Hematopoietic multipotent progenitor cell (in vitro differentiated cells): Measurements from ENCODE around the gene TCEAL9. TPM values are rescaled to one million over a fixed set of nuclear protein-coding genes. Genes with fewer than 3 reads are reported as not detected.
"Not testable (repeated sequence)": the region's sequence is repeated elsewhere in the genome, so short reads cannot be mapped to it uniquely, and the experiment has no call there.

ENCODE experiments used
- DNase-seq, 3 donors: peaks; one replicate each; pipeline ENCODE4 v3.0.0-alpha.2; 2011 to 2015; ENCODE audit warnings: low read depth in 2 of 3, low spot score in 2 of 3
- total RNA-seq: library from RNA; depleted of rRNA; stranded (reverse); fragments of >200 nt; gene quantifications from one replicate; pipeline ENCODE4 v1.2.3, GENCODE V29; 2012

The TCEAL9 gene
- total RNA-seq, result 4.0 TPM

GRCh38 chrX:103356130-103356798 is at the start of gene TCEAL9:
TSS of gene TCEAL9 (plus strand) at chrX:103356506. CDS start at chrX:103357685, 1,179 bp downstream.
- DNase-seq, result peak in 2 of 3 donors; percentile 34 to 39

DNA sequence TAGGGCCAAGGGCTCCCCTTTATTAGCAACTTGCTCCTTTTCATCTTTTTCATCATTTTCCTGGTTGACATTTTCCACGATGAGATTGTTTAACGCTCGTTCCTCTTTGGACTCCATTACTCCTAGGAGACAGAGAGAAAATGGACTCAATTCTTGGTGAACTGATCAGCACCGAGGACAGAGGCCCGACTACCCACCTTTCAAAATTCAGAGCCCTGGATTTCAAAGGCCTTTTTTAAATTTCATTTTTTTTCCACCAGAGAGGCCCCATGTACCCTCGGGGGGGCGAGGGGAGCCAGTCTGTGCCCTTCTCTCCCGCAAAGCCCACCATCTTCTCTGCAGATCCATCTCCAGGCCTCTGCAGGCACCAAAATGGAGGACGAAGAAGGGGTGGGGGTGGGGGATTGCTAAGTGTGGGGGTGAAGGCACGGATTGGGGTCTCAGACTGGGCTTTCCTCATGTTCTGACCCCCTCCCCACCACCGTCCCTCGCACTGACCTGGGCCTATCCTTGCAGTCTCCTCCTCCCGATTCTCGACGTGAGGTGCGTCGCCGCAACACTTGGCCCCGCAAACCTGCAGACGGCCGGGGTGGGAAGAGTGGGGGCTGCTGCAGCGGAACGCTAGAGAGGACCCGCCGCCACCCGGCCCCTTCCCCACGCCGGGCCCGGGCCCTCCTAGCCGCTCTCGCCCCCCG is 46.3 kb upstream of the TCEAL9 start:
- DNase-seq, result peak in 2 of 3 donors; percentile 14 to 54

- peak; percentile 57 to 88 (median 80) for DNase-seq
Measured at GRCh38 chrX:103310555-103311398, 45.5 kb upstream of the TCEAL9 start, which contains the start of gene BEX2. TSS of gene BEX2 (minus strand) at chrX:103310990. CDS start at chrX:103309976, 1,014 bp downstream.

GRCh38 chrX:103311399-103311780 is 44.9 kb upstream of the TCEAL9 start:
- no peak for DNase-seq

DNA sequence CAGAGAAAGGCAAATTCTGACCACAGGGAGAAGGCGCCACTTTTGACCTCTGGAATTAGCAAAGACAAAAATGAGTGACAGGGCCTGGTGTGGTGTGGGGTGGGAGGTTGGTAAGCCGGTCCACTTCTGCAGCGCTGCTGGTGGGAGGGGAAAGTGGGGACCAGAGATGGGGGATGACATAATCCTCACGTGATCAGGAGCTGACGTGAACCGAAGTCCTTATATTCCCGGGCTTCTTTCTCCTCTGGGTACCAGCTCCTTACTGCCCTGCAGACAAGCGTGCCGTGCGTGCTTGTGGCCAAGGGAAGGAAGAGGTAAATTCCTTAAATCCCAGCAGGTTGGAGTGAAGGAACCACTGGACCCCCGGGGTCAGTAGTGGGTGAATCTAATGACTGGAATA is 26.3 kb upstream of the TCEAL9 start, which contains the start of gene TCEAL7:
TCEAL7 (plus strand) TSS at position 249 of the 400 bp plus-strand sequence. CDS start 1,165 bp downstream, outside the sequence.
- DNase-seq, result no peak

- no peak for DNase-seq
Measured at GRCh38 chrX:103330681-103331288, 25.5 kb upstream of the TCEAL9 start.

DNA sequence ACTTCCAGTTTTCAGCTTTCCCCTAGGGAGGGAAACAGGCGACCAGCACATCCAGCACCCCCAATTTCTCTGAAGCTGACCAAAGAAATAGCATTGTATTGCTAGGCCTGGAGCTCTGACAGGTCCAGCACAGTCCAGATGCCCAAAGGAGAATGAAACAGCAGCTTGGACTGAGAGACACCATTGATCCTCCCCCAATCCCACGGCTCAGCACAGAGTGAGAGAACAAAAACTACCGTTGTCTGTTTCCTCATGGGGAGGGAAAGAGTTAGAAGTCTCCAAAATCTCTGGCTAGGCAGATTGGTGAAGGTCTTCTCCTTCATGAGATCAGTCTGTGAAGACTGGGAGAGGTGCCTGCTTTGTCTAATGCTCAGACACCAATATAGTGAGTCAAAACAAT is 17.6 kb upstream of the TCEAL9 start:
- no peak for DNase-seq

DNA sequence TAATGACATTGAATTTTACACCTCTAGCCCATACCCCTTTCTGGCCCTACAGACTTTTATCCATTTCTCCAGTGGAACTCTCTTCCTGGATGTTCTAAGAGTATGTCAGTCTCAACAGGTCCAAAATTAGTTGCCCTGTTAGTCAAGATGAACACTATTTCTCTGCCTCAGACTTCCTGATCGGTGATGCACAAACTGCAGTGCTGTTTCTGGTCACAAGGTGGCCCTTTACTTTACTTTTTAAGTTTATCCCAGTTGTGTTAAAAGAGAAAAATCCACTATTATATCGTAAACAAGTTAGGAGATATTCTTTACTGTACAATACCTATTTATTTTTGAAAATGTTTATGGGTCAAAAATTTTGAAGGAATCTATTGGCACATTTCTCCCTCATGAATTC is 13.2 kb upstream of the TCEAL9 start:
- DNase-seq, result peak; percentile 6 to 70 (median 28)

DNA sequence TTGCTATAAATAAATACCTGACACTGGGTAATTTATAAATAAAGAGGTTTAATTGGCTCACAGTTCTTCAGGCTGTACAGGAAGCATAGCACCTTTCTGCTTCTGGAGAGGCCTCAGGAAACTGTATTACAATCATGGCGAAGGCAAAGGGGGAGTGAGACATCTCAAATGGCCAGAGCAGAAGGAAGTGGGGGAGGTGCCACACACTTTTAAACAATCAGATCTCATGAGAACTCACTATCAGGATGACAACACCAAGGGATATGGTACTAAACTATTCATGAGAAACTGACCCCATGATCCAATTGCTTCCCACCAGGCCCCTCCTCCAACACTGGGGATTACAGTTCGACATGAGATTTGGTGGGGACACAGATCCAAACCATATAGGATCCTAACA is 11.7 kb upstream of the TCEAL9 start:
- no peak for DNase-seq

GRCh38 chrX:103347682-103348397 is 8.5 kb upstream of the TCEAL9 start:
- DNase-seq, result no peak

DNA sequence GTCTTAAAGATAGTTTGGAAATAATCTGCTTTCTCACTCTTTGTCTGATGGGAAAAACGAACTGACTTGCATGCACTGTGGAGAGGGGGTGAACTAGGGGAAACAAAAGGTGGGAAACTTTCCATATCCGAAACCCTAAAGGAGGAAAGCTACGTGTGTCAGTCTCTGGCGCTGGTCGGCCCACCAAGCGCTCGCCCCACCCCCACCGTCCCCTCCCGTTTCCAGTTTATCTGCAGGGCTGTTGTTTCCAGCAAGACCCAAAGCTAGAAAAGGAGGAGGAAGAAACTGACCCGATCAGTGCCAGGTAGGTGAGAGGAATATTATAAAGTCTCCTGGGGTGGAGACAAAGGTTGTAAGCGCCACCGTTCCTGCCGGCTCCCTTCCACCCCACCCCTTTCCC is 552 bp downstream of the TCEAL9 start:
- DNase-seq, result no peak

DNA sequence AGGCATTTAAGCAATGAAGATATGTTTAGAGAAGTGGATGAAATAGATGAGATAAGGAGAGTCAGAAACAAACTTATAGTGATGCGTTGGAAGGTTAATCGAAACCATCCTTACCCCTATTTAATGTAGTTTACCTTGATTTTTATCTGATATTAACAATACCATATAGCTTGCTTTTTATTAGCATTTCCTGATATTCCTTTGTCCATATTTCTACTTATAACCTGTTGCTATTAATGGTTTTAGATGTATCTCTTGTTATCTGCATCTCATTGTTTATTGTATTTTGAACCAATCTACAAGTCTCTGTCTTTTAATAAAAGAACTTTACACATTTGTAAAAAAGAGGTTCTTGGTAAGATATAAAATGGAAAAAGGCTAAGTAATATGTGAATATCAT is 1.6 kb downstream of the TCEAL9 start:
- DNase-seq, result no peak

DNA sequence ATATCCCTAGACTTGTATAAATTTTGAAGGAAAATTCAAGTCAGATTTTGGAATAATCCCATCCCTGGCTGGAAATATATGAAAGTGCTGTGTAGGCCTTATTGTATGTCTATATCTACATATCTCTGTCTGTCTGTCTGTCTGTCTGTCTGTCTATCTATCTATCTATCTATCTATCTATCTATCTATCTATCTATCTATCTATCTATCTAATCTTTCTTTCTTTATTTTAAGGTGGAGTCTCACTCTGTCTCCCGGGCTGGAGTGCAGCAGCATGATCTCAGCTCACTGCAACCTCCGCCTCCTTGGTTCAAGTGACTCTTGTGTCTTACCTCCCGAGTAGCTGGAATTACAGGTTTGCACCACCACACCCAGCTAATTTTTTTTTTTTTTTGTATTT is 3.3 kb downstream of the TCEAL9 start:
- not testable (repeated sequence) for DNase-seq

DNA sequence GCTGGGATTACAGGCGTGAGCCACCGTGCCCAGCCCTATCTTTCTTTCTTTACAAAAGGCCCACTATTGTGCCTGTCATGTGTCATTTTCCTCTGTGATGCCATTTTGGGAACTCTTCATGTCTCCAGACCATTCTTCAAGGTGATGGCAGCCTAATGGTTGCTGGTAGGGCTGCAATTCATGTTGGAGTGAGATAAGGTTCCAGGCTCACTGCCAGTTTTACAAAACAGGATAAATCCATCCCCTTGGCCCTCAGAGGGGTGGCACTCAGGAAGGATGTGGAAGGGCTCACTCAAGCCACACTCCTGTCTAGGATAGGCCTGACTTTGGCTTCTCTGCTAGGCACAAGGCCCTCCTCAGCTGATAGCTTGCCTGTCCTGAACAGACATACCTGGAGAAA is 3.8 kb downstream of the TCEAL9 start:
- DNase-seq, result peak in 2 of 3 donors; percentile 24 to 68

DNA sequence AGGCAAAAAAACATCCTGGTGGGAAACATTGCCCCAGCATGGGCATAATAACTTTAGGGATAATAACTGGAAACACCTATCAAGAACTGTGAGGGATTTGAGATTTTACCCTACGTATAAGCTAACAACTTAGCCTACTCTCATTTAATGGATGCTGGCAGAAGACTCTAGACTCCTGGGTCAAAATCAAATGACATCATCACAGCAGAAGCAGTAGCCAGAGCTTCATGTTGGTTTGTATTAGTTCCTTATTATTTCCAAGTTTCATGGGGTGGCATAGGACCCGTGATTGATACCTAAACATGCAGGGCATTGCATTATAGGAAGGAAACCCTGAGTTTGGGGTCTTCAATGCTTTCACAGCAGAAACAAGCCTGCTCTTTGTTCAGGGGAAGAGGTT is 4.6 kb downstream of the TCEAL9 start:
- DNase-seq, result no peak

DNA sequence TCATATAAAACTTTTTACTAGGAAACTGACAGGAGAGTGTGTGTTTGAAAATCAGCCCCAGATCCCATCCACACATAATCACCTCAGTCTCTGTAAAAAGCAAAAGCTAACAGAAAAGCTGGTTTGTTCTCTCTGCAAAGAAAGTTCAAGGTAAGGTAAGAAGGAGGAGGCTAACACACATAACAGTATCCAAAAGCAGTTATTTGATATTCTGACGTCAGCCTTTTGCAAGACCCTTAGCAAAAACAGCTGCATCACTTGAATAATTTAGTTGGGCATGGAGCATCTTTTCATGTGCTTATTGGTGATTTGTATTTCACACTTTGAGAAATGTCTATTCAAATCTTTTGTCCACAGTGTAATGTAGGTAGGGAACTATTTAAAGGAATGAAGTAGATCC is 5.5 kb downstream of the TCEAL9 start:
- no peak for DNase-seq

DNA sequence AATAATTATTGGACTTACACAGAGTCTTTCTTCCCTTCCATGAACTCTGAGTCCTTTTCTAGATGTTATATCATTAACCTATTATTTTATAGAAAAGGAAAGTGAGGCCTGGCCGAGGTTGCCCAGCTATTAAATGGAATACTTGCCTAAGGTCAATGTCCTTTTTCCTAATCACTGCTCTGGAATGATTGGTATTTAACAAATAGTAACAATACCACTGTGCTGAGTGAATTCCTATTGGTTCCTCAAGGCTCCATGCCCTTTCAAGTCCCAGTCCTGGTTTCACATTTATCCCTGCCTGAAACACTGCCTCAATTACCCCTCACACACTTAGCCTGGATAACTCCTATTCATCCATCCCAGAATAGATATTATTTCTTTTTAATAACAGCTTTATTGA is 6.2 kb downstream of the TCEAL9 start:
- DNase-seq, result no peak

- no peak for DNase-seq
Measured at GRCh38 chrX:103363046-103363445, 6.7 kb downstream of the TCEAL9 start.

GRCh38 chrX:103367502-103367901 is 11.2 kb downstream of the TCEAL9 start:
- DNase-seq, result no peak

DNA sequence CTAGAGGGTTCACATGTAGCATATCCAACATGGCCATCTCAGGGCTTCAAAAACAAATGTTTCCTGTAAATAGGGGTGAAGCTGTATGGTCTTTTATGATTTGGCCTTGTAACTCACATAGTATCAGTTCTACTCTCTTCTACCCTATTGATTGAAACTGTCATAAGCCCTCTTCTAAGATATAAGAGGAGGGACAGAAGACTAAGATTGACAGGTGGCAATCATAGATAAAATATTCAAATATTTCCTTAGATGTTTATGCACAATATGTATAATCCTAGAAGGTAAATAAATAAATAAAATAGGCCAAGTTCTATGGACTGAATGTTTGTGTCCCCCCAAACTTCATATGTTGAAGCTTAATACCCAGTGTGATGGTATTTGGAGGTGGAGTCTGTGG is 13.2 kb downstream of the TCEAL9 start:
- DNase-seq, result no peak
